ENCODE data around the gene MORN1.
A peak's percentile ranks its signal among the peaks of the same experiment; 100 is the strongest.

Gene MORN1

DNA sequence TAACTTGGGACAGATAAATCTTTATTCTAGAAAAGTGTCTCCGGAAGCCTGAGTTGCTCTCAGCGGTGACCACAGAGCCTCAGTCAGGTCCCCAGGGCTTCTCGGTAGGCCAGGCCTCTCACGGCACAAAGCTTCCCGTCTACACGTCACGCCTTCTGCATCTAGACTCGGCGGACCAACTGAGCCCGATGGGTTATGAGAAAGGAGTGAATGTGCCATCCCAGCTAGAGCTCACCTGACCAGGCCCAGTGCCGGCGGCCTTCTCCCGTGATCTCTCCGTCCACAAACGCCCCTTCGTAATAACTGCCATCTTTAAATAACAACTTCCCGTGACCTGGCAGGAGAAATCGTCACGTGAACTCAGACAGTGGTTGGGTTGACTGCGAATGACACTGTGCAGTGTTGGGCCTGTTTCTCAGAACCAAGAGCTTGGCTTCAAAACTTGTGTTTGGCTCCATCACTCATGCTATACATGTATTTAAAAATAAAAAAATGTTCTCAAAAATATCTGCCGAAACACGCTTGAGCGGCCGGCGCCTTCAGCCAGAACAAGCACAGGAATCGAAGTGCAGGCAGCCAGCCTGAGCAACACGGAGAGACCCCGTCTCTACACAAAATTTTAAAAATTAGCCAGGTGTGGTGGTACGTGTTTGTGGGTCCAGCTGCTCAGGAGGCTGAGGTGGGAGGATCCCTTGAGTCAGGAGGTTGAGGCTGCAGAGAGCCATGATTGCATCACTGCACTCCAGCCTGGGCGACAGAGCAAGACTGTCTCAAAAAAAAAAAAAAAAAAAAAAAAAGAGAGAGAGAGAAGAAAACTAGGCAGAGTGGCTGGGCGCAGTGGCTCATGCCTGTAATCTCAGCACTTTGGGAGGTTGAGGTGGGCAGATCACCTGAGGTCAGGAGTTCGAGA is 3.1 kb downstream of the MORN1 start:
- DNase-seq (ENCODE audit: low read depth in 4 of 4, low spot score in 1 of 4): no peak

DNA sequence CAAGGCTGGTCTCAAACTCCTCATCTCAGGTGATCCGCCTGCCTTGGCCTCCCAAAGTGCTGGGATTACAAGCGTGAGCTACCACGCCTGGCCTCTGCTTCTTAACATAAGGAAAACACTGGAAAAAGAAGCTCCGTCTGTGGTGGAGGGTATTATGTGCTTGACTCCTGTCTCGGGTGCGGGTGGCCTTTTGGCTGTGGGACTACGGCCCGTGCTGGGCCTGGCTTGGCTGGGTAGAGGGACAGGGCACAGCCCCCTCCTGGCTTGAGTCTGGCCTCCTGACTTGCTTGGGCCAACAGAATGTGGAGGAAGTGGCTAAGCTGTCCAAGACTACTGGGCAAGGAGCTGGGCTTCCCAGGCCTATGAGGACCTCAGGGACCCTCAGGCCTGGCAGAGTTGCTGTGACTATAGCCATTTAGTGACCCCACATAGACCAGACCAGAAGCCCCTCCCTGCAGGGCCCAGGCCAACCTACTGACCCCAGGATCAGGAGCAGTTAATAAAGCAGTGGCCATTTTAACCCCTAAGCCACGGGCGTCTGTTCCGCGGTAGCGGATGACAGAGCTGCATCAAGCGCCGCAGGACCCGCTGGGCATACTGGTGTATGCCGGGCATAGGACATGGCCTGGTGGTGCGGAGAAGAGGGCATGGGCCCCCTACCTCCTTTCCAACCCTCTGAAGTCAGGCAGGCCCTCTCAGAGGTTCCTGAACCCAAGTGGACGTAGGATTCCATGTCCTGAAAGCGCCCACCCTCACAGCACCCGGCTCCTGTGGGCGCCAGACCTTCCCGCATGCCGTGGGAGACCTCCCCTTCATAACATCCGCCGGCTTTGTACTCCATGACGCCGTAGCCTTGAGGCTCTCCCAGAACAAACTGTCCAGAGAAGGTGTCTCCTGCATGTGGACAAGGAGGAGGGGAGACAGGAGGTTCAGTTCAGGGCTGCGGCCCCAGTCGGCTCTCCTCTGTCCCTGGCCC is 4.4 kb downstream of the MORN1 start:
- DNase-seq (ENCODE audit: low read depth in 4 of 4, low spot score in 1 of 4): no peak

DNA sequence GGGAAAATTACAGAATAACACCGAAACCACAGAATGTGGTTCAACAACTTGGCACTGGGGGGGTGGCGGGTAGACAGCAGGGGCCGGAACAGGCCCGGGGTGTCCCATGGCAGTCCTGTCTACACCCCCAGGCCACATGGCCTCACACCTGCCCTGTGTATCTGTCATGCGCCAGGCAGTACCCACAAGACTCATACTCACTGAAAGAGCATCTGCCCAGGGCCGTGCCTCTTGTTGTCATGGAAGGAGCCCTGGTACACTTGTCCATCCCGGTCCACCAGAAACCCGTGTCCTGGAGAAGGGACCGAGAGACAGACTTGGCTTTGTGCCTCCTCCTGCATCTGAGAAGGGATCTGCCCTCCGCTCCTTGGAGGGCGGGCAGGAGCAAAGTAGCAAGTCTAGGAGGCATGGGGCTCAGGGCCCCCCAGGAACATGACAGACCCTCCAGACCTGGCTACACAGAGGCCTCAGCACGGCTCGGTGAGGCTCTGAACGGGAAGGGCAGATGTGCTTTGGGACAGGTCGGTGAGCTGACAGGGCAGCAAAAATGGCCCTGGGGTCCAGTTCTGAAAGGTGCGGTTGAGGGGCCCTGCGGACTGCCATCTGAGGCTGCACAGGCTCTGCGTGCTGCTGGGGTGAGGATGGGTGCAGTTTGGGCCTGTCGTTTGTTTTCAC is 5.6 kb downstream of the MORN1 start:
- DNase-seq (ENCODE audit: low read depth in 4 of 4, low spot score in 1 of 4): no peak

- no peak for DNase-seq (ENCODE audit: low read depth in 4 of 4, low spot score in 1 of 4)
Measured at GRCh38 chr1:2384941-2385481, 6.3 kb downstream of the MORN1 start.

DNA sequence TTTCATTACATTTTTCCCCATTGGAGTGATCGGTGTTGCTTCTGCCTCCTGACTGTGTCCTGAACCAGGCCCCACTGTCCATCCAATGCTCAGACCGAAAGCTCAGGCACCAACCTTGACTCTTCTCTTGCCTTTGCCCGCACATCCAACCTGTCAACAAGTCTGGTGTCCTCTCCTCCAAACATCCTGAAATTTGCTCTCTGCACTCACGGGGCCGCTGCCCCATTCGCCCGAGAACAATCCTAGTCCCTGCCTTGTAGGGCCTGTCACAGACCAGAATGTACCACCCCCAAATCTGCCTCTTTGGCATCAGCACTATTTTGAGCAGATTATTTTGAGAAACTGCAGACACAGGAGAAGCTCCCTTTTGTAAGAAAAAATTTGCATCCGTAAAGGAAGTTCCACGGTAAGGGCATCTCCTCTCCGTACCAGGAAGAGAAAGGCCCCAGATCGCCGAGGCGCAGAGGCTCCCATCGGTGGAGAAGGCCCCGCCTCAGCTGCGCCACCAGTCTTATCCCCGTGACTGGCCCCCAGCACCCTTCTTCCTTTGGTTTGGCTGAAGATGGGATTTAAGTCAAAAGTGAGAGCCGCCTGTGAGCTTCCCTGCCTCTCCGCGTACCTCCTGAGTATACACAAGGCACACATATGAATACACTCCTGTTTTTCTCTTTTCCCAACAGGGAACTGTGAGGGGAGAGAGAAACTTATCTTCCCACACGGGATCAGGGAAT is 7.1 kb downstream of the MORN1 start:
- DNase-seq (ENCODE audit: low read depth in 4 of 4, low spot score in 1 of 4): no peak

- DNase-seq (ENCODE audit: low read depth in 4 of 4, low spot score in 1 of 4): no peak
Measured at GRCh38 chr1:2383576-2383975, 7.8 kb downstream of the MORN1 start.

- DNase-seq (ENCODE audit: low read depth in 4 of 4, low spot score in 1 of 4): no peak
Measured at GRCh38 chr1:2382621-2383361, 8.6 kb downstream of the MORN1 start.

DNA sequence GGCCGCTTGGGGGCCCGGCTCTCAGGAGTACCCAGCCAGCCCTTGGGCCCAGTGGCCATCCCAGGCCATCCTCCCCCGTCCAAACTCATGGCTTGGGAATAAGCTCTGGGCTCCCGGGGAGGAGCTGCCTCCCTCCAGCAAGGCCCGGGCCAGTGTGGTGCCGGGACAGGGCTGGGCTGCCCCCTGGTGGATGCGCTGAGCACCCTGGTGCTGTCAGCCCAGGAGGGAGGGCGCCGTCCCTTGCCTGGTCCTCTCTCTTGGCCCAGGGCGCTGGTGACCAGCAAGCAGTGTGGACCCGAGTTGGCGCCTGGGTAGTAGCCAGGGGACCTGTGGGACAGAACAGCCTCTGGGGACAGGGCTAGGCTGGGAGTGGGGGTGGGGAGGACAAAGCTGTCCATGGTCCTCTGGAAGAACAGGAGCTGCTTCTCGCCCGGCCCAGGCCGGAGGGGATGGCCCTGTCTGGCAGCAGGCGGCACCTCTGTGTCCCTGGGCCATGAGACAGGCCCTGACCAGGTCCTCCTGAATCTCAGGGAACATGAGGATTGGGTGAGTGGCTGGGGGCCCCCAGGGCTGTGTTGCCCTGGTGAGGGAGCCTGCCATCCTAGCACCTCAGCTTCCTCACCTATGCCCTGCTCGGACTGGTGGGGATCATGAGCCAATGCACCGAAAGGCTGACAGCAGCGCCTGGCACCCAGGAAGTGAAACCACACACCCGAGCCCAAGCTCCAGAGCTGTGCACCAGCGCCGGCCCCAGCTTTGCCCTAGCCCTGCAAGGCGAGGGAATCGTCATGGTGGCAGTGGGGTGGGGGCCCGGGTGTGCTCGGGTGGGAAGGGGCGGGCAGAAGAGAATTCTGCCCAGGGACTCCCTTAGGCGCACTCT is 9.4 kb downstream of the MORN1 start:
- peak; percentile 40 to 71 (median 68) for DNase-seq (ENCODE audit: low read depth in 4 of 4, low spot score in 1 of 4)

DNA sequence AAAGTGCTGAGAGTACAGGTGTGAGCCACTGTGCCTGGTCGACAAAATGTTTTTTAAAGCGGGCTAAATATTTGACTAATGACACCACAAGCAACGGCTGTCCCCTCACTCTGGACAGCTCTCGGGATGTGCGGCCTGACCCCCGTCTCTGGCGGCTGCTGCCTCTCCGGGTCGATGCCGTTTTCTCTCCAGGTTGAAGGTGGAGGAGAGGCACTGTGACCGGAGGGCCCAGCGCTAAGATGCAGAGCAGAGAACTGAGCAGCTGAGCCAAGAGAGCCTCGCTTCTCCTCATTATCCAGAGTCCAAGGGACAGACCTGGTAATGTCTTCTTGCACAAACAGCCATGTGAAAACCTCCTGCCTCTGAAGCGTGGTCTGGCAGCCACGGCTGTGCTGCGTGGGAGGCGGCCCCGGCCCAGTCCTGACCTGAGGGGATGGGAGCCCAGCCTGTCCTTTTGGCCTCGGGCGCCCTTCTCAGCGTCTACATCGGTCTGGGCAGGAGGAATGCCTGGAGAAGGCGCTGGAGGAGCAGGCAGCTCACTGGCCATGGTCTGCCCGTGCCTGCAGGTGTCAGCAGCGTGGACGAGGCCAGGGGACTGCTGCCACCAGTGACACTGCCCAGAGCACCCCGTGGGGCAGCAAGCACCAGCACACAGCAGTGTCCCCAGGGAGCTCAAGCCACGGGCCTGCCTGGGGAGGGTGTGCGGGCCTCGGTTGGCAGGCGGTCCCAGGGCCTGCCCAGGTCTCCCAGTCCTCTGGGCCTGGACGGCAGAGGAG is 10.3 kb downstream of the MORN1 start:
- DNase-seq (ENCODE audit: low read depth in 4 of 4, low spot score in 1 of 4): no peak

DNA sequence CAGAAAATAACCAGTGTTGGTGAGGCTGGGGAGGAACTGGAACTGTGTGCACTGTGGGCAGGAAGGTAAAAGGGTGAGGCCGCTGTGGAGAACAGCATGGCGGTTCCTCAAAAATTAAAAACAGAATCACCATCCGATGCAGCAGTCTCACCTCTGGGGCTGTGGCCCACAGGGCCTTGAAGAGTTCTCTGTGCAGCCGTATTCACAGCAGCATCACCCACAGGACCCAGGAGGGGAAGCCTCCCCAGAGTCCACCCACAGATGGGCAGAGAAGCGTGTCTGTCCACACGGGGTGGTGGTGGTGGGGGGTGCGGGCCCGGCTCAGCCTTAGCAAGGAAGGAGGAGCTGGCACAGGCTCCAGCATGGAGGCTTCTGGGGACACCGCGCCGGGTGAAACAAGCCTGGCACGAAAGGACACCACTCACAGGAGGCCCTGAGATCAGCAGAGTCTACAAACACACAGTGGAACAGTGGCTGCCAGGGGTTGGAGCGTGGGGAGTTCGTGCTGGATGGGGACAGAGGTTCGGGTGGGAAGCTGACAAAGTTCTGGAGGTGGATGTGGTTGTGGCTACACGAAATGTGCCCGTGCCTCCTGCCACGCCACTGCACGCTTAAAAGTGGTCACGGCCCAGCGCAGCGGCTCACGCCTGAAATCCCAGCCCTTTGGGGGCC is 11.5 kb downstream of the MORN1 start:
- DNase-seq (ENCODE audit: low read depth in 4 of 4, low spot score in 1 of 4): no peak

DNA sequence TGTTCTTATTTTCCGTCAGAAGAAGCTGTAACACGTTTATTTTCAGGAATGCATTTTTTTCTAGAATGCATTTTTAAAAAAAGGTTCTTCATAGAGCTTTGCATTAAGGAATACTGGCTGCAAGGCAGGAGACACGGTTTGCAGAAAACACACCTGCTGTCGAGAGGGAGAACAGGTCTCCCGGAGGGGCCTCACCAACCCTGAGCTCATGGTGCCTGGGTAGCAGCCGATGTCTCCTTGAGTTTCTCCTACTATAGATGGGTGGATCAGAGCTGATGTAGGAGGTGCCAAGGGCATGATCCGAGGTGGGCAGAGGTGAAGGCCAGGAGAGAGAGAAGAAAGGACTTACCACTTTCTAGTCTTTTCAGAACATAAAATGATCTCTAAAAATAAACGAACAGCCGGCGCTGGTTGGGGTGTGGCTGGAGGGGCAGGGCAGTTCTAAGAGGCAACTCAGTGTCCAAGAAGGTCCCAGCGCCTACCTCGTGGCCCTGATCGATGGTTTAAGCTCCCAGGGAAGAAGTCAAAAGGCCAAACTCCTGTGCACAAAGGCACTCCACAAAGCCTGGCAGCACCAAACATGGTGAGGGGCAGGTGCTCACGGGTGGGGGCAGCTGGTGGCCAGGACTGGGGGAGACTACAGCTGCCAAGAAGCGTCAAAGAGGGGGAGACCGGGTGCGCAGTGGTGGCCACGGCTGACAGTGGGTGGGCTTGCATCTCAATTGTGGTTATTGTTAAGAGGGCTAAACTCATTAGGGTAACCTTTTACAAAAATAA is 12.2 kb downstream of the MORN1 start:
- DNase-seq (ENCODE audit: low read depth in 4 of 4, low spot score in 1 of 4): no peak

DNA sequence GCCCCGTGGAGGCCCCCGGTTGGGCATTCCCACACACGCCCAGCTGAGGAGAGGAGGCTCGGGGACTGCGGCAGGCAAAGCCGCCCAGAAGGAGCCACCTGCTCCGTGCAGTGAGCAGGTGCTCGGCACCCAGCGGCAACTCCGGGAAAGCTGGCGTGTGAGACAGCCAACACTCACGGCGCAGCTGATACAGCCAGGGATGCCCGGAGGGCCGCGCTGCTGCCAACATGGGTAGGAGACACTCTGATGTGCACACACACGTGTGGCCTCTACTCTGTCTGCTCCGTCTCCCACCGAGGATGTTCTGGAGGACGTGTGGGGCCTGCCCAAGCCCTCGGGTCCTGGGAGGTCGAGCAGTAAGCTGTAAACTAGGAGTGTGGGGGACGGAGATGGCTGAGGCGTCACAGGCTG is 12.9 kb downstream of the MORN1 start:
- no peak for DNase-seq (ENCODE audit: low read depth in 4 of 4, low spot score in 1 of 4)

DNA sequence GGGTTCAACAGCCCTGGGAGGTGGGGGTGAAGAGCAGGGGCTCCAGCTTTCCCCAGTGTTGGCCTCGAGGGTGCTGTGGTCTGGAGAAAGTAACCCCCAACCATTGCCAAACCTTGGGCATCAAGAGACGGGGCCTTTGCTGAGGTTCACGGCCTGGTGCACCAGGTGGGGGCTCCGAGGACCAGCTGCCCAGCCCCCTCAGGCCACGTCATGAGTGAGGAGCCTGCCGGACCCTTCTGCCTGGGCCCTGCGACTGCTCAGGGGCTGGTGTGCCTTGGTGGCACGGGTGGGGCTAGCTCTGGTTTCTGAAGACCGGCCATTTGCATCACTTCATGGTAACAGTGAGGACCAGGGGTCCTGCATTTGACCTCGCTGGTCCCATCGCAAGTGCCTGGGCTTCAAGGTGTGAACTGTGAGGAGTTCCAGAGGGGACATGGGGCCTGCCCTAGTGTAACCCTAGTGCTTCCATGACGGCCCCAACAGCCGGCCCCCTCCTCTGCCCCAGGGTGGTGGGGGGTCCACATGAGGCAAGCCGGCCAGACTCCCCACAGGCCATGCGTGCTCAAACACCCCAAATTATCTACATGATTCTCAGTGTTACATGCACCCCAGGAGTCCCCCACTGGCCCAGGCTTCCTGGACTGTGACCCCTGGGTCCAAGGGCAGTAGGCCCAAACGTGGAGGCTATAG is 13.5 kb downstream of the MORN1 start:
- DNase-seq (ENCODE audit: low read depth in 4 of 4, low spot score in 1 of 4): no peak

- DNase-seq (ENCODE audit: low read depth in 4 of 4, low spot score in 1 of 4): no peak
Measured at GRCh38 chr1:2376931-2377672, 14.3 kb downstream of the MORN1 start.

DNA sequence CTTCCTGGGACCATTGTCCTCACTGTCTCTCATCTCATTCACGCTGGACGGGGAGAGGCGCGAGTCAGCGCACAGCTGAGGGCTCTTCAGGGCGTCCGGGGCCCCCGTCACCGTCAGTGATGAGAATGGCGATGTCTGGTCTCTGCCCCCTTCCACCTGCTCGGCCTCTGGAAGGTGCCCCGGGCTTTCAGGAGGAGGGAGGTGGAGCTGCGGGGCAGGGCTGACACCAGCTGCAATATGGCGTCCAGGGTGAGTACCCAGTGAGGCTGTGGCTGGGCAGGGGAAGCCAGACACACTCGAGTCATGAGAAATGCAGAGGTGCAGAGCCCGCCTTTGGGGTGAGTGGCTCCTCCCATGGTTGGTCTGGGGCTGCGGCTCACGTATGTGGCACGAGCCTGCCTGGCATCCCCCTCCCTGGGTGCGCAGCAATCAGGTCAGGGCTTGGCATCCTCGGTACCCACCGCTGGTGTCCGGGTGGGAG is 15.1 kb downstream of the MORN1 start:
- no peak for DNase-seq (ENCODE audit: low read depth in 4 of 4, low spot score in 1 of 4)

Data from stimulated activated CD4-positive, alpha-beta T cell treated with anti-CD3 and anti-CD28 coated beads, Interleukin-1b, Interleukin-23, amount 100 ng/mL, for 24 hours (primary cell).